ENCODE data around the gene NF2. TPM values are rescaled to one million over a fixed set of nuclear protein-coding genes. Genes with fewer than 3 reads are reported as not detected.
"Not testable (repeated sequence)": the region's sequence is repeated elsewhere in the genome, so short reads cannot be mapped to it uniquely, and the experiment has no call there.

Gene NF2
- total RNA-seq, 4 donors from 2014 or later = 17.7 to 52.9 (median 33.8) TPM

DNA sequence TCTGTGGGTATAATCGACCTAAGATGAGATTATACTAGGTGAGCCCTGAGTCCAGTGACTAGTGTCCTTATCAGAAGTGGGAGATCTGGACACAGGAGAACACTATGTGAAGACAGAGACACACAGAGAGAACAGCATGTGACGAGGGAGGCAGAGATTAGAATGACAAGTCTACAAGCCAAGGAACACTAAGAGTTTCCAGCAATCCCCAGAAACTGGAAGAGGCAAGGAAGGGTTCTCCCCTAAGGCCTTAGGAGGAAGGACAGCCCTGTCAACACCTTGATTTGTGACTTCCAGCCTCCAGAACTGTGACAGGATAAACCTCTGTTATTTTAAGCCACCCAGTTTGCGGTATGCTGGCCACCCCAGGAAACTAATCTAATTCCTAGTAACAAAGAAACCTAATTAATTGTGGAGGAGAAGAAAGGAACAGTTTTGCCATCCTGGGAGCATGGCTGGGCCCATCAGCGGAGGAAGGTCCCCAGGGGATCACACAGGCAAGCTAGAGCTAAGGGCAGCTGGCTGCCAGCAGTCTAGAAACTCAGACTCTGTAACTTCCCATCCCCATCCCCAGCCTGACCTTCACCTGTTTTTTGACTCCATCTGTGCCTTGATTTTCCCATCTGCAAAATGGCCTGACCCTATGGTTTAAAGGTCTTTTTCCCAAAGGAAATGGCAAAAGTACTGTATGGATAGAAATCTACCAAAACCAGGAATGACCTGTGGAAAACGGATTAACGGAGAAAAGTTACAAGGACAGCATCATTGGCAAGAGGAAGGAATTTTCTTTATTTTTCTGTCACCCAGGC, 39.6 kb upstream of the NF2 start:
- no peak for DNase-seq
- intact Hi-C loops (cut with DNase I; ENCODE audit: low total_unique reads) = no loop called here
- no peak overlapping the region for H3K4me3 ChIP-seq
- H3K27ac ChIP-seq = no peak overlapping the region
- no peaks in the 10 kb centered on the region for H3K9me3 ChIP-seq
- H3K4me1 ChIP-seq = no peaks in the 10 kb centered on the region
- no peak for TF ChIP-seq POLR2A (IDR thresholded peaks at IDR 0.05)
- TF ChIP-seq, protein P1, sequence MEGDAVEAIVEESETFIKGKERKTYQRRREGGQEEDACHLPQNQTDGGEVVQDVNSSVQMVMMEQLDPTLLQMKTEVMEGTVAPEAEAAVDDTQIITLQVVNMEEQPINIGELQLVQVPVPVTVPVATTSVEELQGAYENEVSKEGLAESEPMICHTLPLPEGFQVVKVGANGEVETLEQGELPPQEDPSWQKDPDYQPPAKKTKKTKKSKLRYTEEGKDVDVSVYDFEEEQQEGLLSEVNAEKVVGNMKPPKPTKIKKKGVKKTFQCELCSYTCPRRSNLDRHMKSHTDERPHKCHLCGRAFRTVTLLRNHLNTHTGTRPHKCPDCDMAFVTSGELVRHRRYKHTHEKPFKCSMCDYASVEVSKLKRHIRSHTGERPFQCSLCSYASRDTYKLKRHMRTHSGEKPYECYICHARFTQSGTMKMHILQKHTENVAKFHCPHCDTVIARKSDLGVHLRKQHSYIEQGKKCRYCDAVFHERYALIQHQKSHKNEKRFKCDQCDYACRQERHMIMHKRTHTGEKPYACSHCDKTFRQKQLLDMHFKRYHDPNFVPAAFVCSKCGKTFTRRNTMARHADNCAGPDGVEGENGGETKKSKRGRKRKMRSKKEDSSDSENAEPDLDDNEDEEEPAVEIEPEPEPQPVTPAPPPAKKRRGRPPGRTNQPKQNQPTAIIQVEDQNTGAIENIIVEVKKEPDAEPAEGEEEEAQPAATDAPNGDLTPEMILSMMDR (IDR thresholded peaks at IDR 0.05) = no peak
- no peaks in the 10 kb centered on the region for H3K27me3 ChIP-seq
- no peaks in the 10 kb centered on the region for H3K36me3 ChIP-seq

DNA sequence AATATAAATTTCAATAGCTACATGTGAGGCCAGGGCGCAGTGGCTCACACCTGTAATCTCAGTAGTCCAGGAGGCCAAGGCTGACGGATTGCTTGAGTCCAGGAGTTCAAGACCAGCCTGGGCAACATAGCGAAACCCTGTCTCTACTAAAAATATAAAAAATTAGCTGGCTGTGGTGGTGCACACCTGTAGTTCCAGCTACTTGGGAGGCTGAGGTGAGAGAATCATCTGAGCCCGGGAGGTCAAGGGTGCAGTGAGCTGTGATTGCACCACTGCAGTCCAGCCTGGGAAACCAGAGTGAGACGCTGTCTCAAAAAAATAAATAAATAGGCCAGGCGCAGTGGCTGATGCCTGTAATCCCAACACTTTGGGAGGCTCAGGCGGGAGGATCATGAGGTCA, 36.9 kb upstream of the NF2 start:
- H3K4me3 ChIP-seq; DNase-seq; H3K27me3 ChIP-seq; H3K27ac ChIP-seq; H3K36me3 ChIP-seq; intact Hi-C loops (cut with DNase I; ENCODE audit: low total_unique reads); H3K9me3 ChIP-seq; H3K4me1 ChIP-seq: not testable (repeated sequence)

DNA sequence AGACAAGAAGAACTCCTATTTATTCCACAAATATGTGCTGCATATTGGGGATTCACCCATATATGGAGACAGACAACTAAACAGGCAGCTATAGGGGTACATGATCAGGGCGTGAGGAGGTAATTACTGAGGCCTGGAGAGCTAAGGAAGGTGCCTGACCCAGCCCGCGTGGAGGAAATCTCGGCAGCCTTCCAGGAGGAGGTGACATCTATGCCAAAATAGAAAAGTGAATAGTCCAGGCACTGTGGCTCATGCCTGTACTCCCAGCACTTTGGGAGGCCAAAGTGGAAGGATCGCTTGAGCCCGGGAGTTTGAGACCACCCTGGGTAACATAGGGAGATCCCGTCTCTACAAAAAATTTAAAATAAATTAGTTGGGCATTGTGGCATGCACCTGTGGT, 36.1 kb upstream of the NF2 start:
- H3K4me3 ChIP-seq = no peak overlapping the region
- H3K27ac ChIP-seq = no peak overlapping the region
- H3K27me3 ChIP-seq = no peaks in the 10 kb centered on the region
- H3K4me1 ChIP-seq = no peaks in the 10 kb centered on the region
- intact Hi-C loops (cut with DNase I; ENCODE audit: low total_unique reads) = no loop called here
- TF ChIP-seq, protein P1 (IDR thresholded peaks at IDR 0.05) = no peak
- TF ChIP-seq POLR2A (IDR thresholded peaks at IDR 0.05) = no peak
- no peaks in the 10 kb centered on the region for H3K36me3 ChIP-seq
- DNase-seq = no peak
- no peaks in the 10 kb centered on the region for H3K9me3 ChIP-seq

DNA sequence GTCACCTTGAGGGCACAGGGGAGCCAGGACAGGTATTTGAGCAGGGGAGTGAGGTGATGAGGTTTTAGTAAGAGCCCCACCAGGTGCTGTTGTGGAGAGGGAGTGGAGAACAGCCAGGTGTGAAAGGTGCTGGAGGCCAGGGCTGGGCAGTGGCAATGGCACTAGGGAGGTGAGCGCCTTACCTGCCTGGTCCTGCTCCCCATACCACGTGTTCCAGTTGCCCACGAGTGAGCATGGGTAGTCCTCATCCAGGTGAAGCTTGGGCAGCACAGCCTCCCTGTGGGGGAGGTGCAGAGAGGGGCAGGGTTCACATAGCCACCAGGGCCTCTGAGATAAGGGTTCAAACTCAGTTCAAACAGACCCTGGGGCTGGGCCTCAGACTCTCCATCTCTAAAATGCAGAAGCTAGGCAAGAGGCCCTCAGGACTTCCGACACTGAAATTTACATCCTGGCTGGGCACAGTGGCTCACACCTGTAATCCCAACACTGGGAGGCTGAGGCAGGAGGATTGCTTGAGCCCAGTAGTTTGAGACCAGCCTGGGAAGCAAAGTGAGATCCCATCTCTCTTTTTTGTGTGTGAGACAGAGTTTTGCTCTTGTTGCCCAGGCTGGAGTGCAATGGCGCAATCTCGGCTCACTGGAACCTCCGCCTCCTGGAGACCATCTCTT, 34.3 kb upstream of the NF2 start:
- intact Hi-C loops (cut with DNase I; ENCODE audit: low total_unique reads) = no loop called here
- no peaks in the 10 kb centered on the region for H3K36me3 ChIP-seq
- TF ChIP-seq, protein P1 (IDR thresholded peaks at IDR 0.05) = no peak
- no peak for TF ChIP-seq POLR2A (IDR thresholded peaks at IDR 0.05)
- no peak overlapping the region for H3K4me3 ChIP-seq
- H3K27me3 ChIP-seq = no peaks in the 10 kb centered on the region
- no peak overlapping the region for H3K27ac ChIP-seq
- H3K4me1 ChIP-seq = no peaks in the 10 kb centered on the region
- DNase-seq = no peak
- H3K9me3 ChIP-seq = no peaks in the 10 kb centered on the region

DNA sequence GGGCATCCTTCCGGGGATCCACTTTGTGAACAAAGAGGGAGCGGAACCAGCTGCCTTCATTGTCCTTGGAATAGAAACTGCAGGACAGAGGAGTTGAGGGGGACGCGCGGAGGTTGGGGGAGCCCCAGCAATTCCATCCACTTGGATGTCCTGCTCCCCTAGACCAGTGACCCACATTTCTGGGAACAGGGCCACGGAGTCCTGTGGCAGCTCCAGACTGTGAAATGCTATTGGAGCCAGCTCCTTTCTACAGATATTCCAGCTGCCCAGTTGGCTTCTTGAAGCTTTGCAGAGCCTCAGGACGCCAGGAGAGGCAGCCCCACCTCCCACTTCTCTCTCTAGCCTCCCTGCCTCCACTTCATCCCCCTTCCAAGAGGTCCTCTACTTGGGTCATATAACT, 33.0 kb upstream of the NF2 start:
- intact Hi-C loops (cut with DNase I; ENCODE audit: low total_unique reads) = no loop called here
- H3K27me3 ChIP-seq = no peaks in the 10 kb centered on the region
- DNase-seq = no peak
- H3K4me1 ChIP-seq = no peaks in the 10 kb centered on the region
- no peaks in the 10 kb centered on the region for H3K9me3 ChIP-seq
- no peaks in the 10 kb centered on the region for H3K36me3 ChIP-seq
- no peak overlapping the region for H3K27ac ChIP-seq
- TF ChIP-seq, protein P1 (IDR thresholded peaks at IDR 0.05) = no peak
- no peak for TF ChIP-seq POLR2A (IDR thresholded peaks at IDR 0.05)
- no peak overlapping the region for H3K4me3 ChIP-seq
